Naive thymus-derived CD8-positive, alpha-beta T cell (primary cell): ENCODE data around the gene LEP. TPM values are rescaled to one million over a fixed set of nuclear protein-coding genes. Genes with fewer than 3 reads are reported as not detected.

ENCODE experiments used
- ATAC-seq, 2 donors: fragments of 150-1000 bp; cut with Tn5 transposase in 1 of 2; sonication (Bioruptor Pico), chemical (Tn5 transposase) in 1 of 2; 1 replicate in 1 of 2; 2 replicates in 1 of 2; pipeline ENCODE4 v1.10.0; 2021; ENCODE audit warnings: mild to moderate bottlenecking in 2 of 2, moderate library complexity in 2 of 2
- POLR2A ChIA-PET: fragments of 350-600 bp; sonication (Branson Sonifier 250); formaldehyde crosslinking; loops from one replicate; lab custom pipeline; 2021; ENCODE audit warnings: antibody characterized with exemption; lab: Charles Lee
- DNase-seq, 10 donors: peaks; one replicate each; pipeline versions ENCODE4 v3.0.0 to v3.0.0-alpha.2; 2020 to 2022
- H3K27ac Mint-ChIP-seq, 10 donors: one replicate each; pipeline ENCODE4 v1.8.0; 2020 to 2022; ENCODE audit warnings: mild to moderate bottlenecking in 10 of 10, mixed read lengths in 10 of 10, moderate library complexity in 4 of 10, inconsistent platforms in 1 of 10
- H3K27me3 Mint-ChIP-seq, 5 donors: one replicate each; pipeline ENCODE4 v1.8.0; 2021 to 2022; ENCODE audit warnings: mixed read lengths in 5 of 5
- H3K36me3 Mint-ChIP-seq, 3 donors: one replicate each; pipeline ENCODE4 v1.8.0; 2020 to 2022; ENCODE audit warnings: mixed read lengths in 3 of 3, mild to moderate bottlenecking in 2 of 3, inconsistent platforms in 1 of 3
- H3K4me1 Mint-ChIP-seq, 4 donors: one replicate each; pipeline ENCODE4 v1.8.0; 2021 to 2022; ENCODE audit warnings: mixed read lengths in 4 of 4
- H3K4me3 Mint-ChIP-seq, 10 donors: one replicate each; pipeline ENCODE4 v1.8.0; 2020 to 2022; ENCODE audit warnings: mild to moderate bottlenecking in 10 of 10, mixed read lengths in 10 of 10, moderate library complexity in 6 of 10, inconsistent platforms in 1 of 10
- H3K9me3 Mint-ChIP-seq, 9 donors: one replicate each; pipeline ENCODE4 v1.8.0; 2020 to 2022; ENCODE audit warnings: mixed read lengths in 9 of 9, mild to moderate bottlenecking in 3 of 9, inconsistent platforms in 1 of 9, moderate library complexity in 1 of 9
- polyA plus RNA-seq, 3 donors: library from polyadenylated mRNA; unstranded; fragments of 300-500 nt; fragmentation: Illumina TruSeq; gene quantifications; one replicate each; pipeline ENCODE4 v1.2.3, GENCODE V29; 2021
- total RNA-seq, 8 experiments: library from RNA in 2 of 8; stranded (reverse) in 2 of 8; gene quantifications; one replicate each; pipeline ENCODE4 v1.2.3 and lab custom pipeline; 2021 to 2026

The LEP gene
- total and polyA plus RNA-seq, 5 experiments from 2014 or later, result not detected

GRCh38 chr7:128217030-128217805 is 23.9 kb upstream of the LEP start:
- DNase-seq (no peak), ATAC-seq (no peak)
- Mint-ChIP-seq H3K27me3 (peaks cover 0 to 10% (median 8%) of the 10 kb centered on the region in 5 donors), H3K27ac (no peak overlapping the region), H3K4me3 (no peak overlapping the region), H3K36me3 (no peaks in the 10 kb centered on the region), H3K9me3 (no peaks in the 10 kb centered on the region), H3K4me1 (no peaks in the 10 kb centered on the region)
- POLR2A ChIA-PET, result no interaction called here

GRCh38 chr7:128217967-128218652 is 23.0 kb upstream of the LEP start:
- Mint-ChIP-seq H3K4me1 (peaks cover 0 to under 1% (median 0%) of the 10 kb centered on the region in 4 donors), H3K27me3 (peaks cover 0 to 10% (median 6%) of the 10 kb centered on the region in 5 donors), H3K9me3 (no peaks in the 10 kb centered on the region), H3K27ac (no peak overlapping the region), H3K4me3 (no peak overlapping the region), H3K36me3 (no peaks in the 10 kb centered on the region)
- no peak for ATAC-seq
- POLR2A ChIA-PET, result no interaction called here
- DNase-seq, result no peak

GRCh38 chr7:128219636-128220035 is 21.4 kb upstream of the LEP start:
- POLR2A ChIA-PET, result no interaction called here
- no peak for DNase-seq
- no peak overlapping the region for H3K27ac Mint-ChIP-seq
- peaks cover 0 to 2% (median 0%) of the 10 kb centered on the region in 4 donors for H3K4me1 Mint-ChIP-seq
- H3K9me3 Mint-ChIP-seq, result no peaks in the 10 kb centered on the region
- H3K27me3 Mint-ChIP-seq, result peaks cover 0 to 10% (median 6%) of the 10 kb centered on the region in 5 donors
- no peaks in the 10 kb centered on the region for H3K36me3 Mint-ChIP-seq
- ATAC-seq, result no peak
- H3K4me3 Mint-ChIP-seq, result no peak overlapping the region

GRCh38 chr7:128221929-128222403 is 19.1 kb upstream of the LEP start:
- Mint-ChIP-seq H3K36me3 (no peaks in the 10 kb centered on the region), H3K4me1 (peaks cover 0 to 2% (median 0%) of the 10 kb centered on the region in 4 donors), H3K4me3 (no peak overlapping the region), H3K27me3 (peaks cover 3 to 14% (median 10%) of the 10 kb centered on the region in 5 donors), H3K27ac (no peak overlapping the region), H3K9me3 (no peaks in the 10 kb centered on the region)
- POLR2A ChIA-PET, result no interaction called here
- ATAC-seq (no peak), DNase-seq (no peak)

GRCh38 chr7:128226132-128226980 is 14.7 kb upstream of the LEP start:
- peak overlapping the region in 1 of 10 donors; percentile 32 for H3K27ac Mint-ChIP-seq
- H3K27me3 Mint-ChIP-seq, result peaks cover 7 to 15% (median 12%) of the 10 kb centered on the region in 5 donors

GRCh38 chr7:128227271-128227670 is 13.8 kb upstream of the LEP start:
- ATAC-seq (no peak), DNase-seq (no peak)
- Mint-ChIP-seq H3K36me3 (no peaks in the 10 kb centered on the region), H3K9me3 (no peaks in the 10 kb centered on the region), H3K27ac (no peak overlapping the region), H3K27me3 (peaks cover 5 to 15% (median 10%) of the 10 kb centered on the region in 5 donors), H3K4me1 (peaks cover 0 to 2% (median 0%) of the 10 kb centered on the region in 4 donors), H3K4me3 (no peak overlapping the region)
- POLR2A ChIA-PET, result no interaction called here

More at GRCh38 chr7:128226132-128226980, 14.7 kb upstream of the LEP start:
- no peaks in the 10 kb centered on the region for H3K36me3 Mint-ChIP-seq
- ATAC-seq (no peak), DNase-seq (no peak)
- H3K4me1 Mint-ChIP-seq, result peaks cover 0 to 2% (median 0%) of the 10 kb centered on the region in 4 donors
- POLR2A ChIA-PET, result no interaction called here
- H3K4me3 Mint-ChIP-seq, result no peak overlapping the region
- H3K9me3 Mint-ChIP-seq, result no peaks in the 10 kb centered on the region

- no peaks in the 10 kb centered on the region for H3K9me3 Mint-ChIP-seq
- ATAC-seq, result no peak
- no peaks in the 10 kb centered on the region for H3K36me3 Mint-ChIP-seq
- POLR2A ChIA-PET, result no interaction called here
- no peaks in the 10 kb centered on the region for H3K4me1 Mint-ChIP-seq
- no peak overlapping the region for H3K4me3 Mint-ChIP-seq
- H3K27ac Mint-ChIP-seq, result no peak overlapping the region
- DNase-seq, result no peak
- H3K27me3 Mint-ChIP-seq, result peaks cover 5 to 15% (median 13%) of the 10 kb centered on the region in 5 donors
Measured at GRCh38 chr7:128231021-128231420, 10.1 kb upstream of the LEP start.

GRCh38 chr7:128231677-128232076 is 9.4 kb upstream of the LEP start:
- Mint-ChIP-seq H3K27ac (no peak overlapping the region), H3K36me3 (no peaks in the 10 kb centered on the region), H3K27me3 (peaks cover 3 to 13% (median 7%) of the 10 kb centered on the region in 5 donors), H3K4me3 (no peak overlapping the region), H3K9me3 (no peaks in the 10 kb centered on the region), H3K4me1 (peaks cover 1 to 4% (median 3%) of the 10 kb centered on the region in 4 donors)
- DNase-seq (no peak), ATAC-seq (no peak)
- POLR2A ChIA-PET, result no interaction called here

- Mint-ChIP-seq H3K4me1 (peaks cover 7 to 12% (median 9%) of the 10 kb centered on the region in 4 donors), H3K27ac (no peak overlapping the region), H3K36me3 (peaks cover 0 to 6% (median 0%) of the 10 kb centered on the region in 3 donors), H3K9me3 (peaks cover 0 to 6% (median 2%) of the 10 kb centered on the region in 9 donors), H3K27me3 (peaks cover 3 to 13% (median 3%) of the 10 kb centered on the region in 5 donors), H3K4me3 (no peak overlapping the region)
- no peak for DNase-seq
- ATAC-seq, result no peak
- POLR2A ChIA-PET, result no interaction called here
Measured at GRCh38 chr7:128233471-128233870, 7.6 kb upstream of the LEP start.

- Mint-ChIP-seq H3K27ac (no peak overlapping the region), H3K27me3 (peaks cover 3 to 9% (median 5%) of the 10 kb centered on the region in 5 donors), H3K4me3 (no peak overlapping the region), H3K4me1 (peaks cover 7 to 12% (median 9%) of the 10 kb centered on the region in 4 donors), H3K9me3 (peaks cover 0 to 17% (median 7%) of the 10 kb centered on the region in 9 donors), H3K36me3 (peaks cover 0 to 16% (median 2%) of the 10 kb centered on the region in 3 donors)
- POLR2A ChIA-PET, result interaction anchor here (0.5 kb wide), 1 partner anchor 637 kb away, joined by 3 read pairs; no protein-coding TSS in a partner anchor
- no peak for ATAC-seq
- no peak for DNase-seq
Measured at GRCh38 chr7:128234476-128235026, 6.5 kb upstream of the LEP start.

GRCh38 chr7:128235471-128235870 is 5.6 kb upstream of the LEP start:
- peaks cover 0 to 25% (median 9%) of the 10 kb centered on the region in 9 donors for H3K9me3 Mint-ChIP-seq
- peaks cover 7 to 12% (median 9%) of the 10 kb centered on the region in 4 donors for H3K4me1 Mint-ChIP-seq
- H3K4me3 Mint-ChIP-seq, result no peak overlapping the region
- H3K27me3 Mint-ChIP-seq, result peaks cover 0 to 6% (median 3%) of the 10 kb centered on the region in 5 donors
- DNase-seq (no peak), ATAC-seq (no peak)
- no peak overlapping the region for H3K27ac Mint-ChIP-seq
- peaks cover 0 to 16% (median 2%) of the 10 kb centered on the region in 3 donors for H3K36me3 Mint-ChIP-seq
- POLR2A ChIA-PET, result no interaction called here
